LNCaP clone FGC (cell line): ENCODE data around the gene SLC5A10.

Experiments
- DNase-seq: peaks from one replicate; pipeline ENCODE4 v3.0.0-alpha.2; 2011; ENCODE audit warnings: low read depth
- H3K4me3 ChIP-seq: 2 replicates; pipeline ENCODE4 v1.5.1; 2011; ENCODE audit warnings: mild to moderate bottlenecking, low read depth, low read length, control low read depth
- TF ChIP-seq, protein P1 (sequence below): IDR thresholded peaks from 2 replicates; pipeline ENCODE4 v1.5.1; 2012; ENCODE audit warnings: mild to moderate bottlenecking; ENCODE audit not compliant: control insufficient read depth, insufficient read depth; ENCODE audit errors: extremely low read depth

The SLC5A10 gene

DNA sequence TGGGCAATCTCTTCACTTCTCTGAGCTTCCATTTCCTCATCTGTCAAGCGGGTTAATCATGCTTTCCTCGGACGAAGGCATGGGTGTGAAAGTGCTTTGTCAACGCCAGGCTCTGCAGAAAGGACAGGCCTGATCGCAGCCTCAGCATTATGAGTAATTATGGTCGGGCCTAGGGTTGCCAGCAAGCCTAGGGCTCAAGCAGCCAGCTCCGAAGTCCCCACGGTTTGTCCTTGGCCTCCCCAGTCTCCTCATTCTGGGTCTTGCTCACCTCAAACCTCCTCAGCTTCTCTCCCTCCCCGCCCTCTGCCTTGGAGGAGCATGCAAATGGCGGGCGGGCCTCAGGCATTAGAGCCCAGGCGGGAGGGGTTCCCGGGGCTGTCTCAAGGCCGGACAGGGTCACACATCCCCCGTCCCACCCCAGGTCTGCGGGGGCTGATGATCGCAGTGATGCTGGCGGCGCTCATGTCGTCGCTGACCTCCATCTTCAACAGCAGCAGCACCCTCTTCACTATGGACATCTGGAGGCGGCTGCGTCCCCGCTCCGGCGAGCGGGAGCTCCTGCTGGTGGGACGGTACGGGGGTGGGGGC lies 62.8 kb downstream of the SLC5A10 start:
- no peak for DNase-seq
- no peak overlapping the region for H3K4me3 ChIP-seq
- TF ChIP-seq, protein P1, sequence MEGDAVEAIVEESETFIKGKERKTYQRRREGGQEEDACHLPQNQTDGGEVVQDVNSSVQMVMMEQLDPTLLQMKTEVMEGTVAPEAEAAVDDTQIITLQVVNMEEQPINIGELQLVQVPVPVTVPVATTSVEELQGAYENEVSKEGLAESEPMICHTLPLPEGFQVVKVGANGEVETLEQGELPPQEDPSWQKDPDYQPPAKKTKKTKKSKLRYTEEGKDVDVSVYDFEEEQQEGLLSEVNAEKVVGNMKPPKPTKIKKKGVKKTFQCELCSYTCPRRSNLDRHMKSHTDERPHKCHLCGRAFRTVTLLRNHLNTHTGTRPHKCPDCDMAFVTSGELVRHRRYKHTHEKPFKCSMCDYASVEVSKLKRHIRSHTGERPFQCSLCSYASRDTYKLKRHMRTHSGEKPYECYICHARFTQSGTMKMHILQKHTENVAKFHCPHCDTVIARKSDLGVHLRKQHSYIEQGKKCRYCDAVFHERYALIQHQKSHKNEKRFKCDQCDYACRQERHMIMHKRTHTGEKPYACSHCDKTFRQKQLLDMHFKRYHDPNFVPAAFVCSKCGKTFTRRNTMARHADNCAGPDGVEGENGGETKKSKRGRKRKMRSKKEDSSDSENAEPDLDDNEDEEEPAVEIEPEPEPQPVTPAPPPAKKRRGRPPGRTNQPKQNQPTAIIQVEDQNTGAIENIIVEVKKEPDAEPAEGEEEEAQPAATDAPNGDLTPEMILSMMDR: no peak

DNA sequence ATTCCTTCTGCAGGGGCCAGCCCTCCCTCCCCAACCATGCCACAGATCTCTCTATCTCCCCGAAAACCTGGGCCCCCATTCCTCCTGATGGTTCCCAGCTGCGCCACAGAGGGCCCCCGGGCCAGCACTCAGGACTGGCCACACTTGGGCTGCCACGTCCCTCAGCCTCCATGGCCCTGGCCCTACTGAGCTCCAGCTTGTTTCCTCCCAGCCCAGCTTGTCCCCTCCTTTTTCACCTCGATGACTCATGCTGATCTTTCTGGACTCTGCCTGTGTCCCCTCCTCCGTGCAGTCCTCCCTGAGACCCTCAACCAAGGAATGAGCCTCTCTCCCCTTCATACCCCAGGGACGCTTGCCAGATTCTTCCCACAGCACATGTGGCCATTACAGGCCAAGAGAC lies 63.5 kb downstream of the SLC5A10 start:
- TF ChIP-seq, protein P1: no peak
- no peak for DNase-seq
- no peak overlapping the region for H3K4me3 ChIP-seq

DNA sequence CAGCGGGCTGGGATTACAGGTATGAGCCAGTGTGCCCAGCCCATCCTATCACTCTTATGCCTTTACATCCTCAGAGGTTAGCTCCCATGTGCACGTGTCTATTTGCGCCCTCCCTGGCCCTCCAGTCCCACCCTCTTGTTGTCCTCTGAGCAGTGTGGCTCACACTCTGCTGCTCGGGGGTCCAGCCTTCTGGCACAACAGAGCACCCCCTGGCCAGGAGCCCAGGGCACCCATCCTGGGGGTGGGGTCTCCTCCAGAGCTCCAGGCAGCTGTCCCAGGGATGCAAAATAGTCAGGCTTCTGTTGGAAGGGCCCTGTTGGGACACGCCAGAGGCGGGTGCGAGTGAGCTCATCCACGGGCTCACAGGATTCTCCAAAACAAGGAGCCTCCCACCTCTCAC lies 64.3 kb downstream of the SLC5A10 start:
- TF ChIP-seq, protein P1: no peak
- H3K4me3 ChIP-seq: no peak overlapping the region
- no peak for DNase-seq

DNA sequence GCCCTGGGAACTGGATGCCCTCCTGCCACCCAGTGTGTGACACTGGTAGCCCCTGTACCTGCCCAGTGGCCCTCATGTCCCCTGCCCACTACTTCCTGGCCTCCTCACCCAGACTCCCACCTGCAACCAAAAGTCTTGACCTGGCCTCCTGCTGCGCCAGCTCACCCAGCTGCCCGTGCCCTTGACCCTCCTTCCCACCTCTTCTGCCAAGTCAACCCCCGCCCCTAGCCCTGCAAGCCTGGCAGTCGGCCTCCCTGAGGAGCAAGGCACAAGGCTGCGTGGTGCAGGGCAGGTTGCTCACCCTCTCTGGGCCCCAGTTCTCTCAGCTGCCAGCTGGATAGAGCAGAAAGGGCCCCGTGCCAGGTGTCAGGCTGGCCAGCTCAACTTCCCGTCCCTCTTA lies 64.9 kb downstream of the SLC5A10 start:
- TF ChIP-seq, protein P1: no peak

DNA sequence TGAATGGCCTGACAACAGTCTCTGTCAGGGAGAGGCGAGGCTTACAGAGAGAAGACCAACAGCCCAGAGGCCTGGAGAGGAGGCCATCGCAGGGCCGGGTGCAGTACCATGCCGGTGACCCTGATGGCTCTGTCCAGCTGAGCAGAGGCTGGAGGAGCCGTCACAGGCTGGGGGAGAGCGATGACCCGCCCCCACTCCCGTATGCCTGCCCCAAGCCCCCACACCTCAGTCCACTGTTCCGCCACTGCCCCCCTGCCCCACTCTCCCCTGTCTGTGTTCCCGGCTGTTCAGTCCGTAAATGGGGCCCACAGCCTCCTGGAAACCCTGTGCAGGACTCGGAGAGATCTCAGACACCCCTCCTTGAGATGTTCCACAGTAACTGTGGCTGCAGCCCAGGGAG lies 65.4 kb downstream of the SLC5A10 start:
- H3K4me3 ChIP-seq: no peak overlapping the region
- no peak for DNase-seq
- TF ChIP-seq, protein P1: no peak

More for the DNA sequence above, 64.9 kb downstream of the SLC5A10 start:
- H3K4me3 ChIP-seq: no peak overlapping the region
- no peak for DNase-seq

DNA sequence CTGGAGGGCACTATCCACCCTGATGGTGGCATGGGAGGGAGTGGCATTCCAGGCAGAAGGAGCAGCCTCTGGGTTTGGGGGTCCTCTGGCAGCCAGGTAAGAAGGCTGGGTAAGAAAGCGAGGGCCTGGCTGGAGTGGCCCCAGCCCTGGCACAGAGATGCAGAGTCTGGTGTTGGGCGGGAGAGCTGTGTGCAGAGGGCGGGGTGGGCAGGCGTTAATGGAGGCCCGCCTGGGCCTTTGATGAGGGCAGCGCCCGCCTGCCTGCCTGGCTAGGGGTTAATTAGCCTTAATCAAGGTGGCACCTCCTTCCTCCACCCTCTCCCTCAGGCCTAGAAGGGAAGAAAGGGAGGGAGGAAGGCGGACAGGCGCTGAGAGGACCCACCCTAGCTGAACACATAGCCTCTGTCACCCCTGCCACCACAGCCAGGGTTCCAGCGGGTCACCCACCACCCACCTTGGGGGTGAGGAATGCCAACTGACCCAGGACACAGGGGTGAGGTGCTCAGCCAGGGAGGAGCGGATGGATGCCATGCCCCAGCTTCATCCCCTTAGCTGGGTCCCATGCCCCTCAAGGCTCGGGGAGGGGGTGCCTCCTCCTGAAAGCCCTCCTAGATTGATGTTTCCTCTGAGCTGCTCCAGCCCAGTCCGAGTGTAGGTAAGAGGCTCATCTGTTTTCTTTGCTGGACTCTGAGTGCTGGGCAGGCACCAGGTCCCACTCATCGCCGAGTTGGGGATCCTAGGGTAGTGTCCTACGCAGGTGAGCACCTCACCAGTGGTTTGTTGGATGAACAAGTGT lies 66.0 kb downstream of the SLC5A10 start:
- DNase-seq: no peak
- TF ChIP-seq, protein P1: no peak

More for the DNA sequence above, 66.0 kb downstream of the SLC5A10 start:
- H3K4me3 ChIP-seq: no peak overlapping the region
